Bronchial epithelial cell (primary cell): ENCODE results near the gene ABR. TPM values are rescaled to one million over a fixed set of nuclear protein-coding genes. Genes with fewer than 3 reads are reported as not detected.
A peak's percentile ranks its signal among the peaks of the same experiment; 100 is the strongest.

Experiments
- DNase-seq: peaks from one replicate; pipeline ENCODE4 v3.0.0-alpha.2; 2010; ENCODE audit warnings: low read depth
- FAIRE-seq: peaks from 2 replicates; lab custom pipeline; 2011; peaks lifted over from hg19 to GRCh38; lab: Jason Lieb, UNC
- H3K27me3 ChIP-seq: 2 replicates; pipeline ENCODE4 v1.5.1; 2011; ENCODE audit warnings: low read length; ENCODE audit not compliant: control insufficient read depth, insufficient read depth
- H3K36me3 ChIP-seq: 2 replicates; pipeline ENCODE4 v1.5.1; 2011; ENCODE audit warnings: low read length; ENCODE audit not compliant: control insufficient read depth, insufficient read depth
- H3K4me3 ChIP-seq: 2 replicates; pipeline ENCODE4 v1.5.1; 2011; ENCODE audit warnings: mild to moderate bottlenecking, low read depth, low read length, control low read depth
- total RNA-seq: library from RNA; depleted of rRNA; stranded (reverse); fragments of >200 nt; gene quantifications from 2 replicates; pipeline ENCODE4 v1.2.1, GENCODE V29; 2014
- TF ChIP-seq, protein P1 (sequence below): IDR thresholded peaks from 2 replicates; pipeline ENCODE4 v1.5.1; 2011; ENCODE audit warnings: mild to moderate bottlenecking, moderate library complexity, low read length, control low read depth, inconsistent platforms; ENCODE audit not compliant: insufficient read depth, severe bottlenecking

The ABR gene
- total RNA-seq, 1 donor from 2014 or later, result 18.7 TPM

DNA sequence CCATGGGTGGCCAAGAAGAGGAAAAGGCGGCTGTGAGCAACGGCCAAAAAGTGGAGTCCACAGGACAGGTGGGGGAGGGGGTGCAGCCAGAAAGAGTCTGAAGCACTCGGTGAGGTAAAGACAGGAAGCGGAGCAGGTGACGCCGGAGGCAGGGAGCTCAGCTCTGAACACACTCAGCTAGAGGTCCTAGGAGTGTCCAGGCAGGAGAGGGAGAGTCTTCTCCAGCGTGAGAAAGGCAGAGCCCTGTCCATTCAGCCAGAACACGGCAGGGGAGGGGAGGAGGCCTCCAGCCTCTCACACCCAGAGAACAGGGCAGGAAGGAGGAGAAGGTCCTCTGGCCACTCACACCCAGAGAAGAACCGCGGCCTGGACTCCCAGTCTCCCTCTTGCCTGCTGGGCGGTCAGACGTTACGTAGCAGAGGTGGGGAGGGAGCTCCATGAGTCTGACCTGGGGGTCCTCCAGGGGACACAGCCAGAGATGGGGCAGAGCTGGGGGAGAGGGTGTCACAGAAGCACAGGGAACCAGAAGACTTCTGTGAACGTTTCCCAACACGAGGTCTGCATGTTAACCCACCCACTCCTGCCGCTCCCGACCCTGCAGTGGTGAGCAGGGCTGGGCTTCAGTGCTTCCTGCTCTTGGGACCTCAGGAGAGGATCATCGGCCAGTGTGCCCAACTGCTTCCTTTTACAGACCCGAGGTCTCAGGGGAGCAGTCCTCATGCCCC is 89.2 kb downstream of the ABR start:
- H3K4me3 ChIP-seq, result no peak overlapping the region
- H3K36me3 ChIP-seq, result peaks cover 2% of the 10 kb centered on the region
- no peaks in the 10 kb centered on the region for H3K27me3 ChIP-seq
- TF ChIP-seq, protein P1, sequence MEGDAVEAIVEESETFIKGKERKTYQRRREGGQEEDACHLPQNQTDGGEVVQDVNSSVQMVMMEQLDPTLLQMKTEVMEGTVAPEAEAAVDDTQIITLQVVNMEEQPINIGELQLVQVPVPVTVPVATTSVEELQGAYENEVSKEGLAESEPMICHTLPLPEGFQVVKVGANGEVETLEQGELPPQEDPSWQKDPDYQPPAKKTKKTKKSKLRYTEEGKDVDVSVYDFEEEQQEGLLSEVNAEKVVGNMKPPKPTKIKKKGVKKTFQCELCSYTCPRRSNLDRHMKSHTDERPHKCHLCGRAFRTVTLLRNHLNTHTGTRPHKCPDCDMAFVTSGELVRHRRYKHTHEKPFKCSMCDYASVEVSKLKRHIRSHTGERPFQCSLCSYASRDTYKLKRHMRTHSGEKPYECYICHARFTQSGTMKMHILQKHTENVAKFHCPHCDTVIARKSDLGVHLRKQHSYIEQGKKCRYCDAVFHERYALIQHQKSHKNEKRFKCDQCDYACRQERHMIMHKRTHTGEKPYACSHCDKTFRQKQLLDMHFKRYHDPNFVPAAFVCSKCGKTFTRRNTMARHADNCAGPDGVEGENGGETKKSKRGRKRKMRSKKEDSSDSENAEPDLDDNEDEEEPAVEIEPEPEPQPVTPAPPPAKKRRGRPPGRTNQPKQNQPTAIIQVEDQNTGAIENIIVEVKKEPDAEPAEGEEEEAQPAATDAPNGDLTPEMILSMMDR, result no peak
- FAIRE-seq (peak; percentile 80), DNase-seq (peak; percentile 56)

- no peaks in the 10 kb centered on the region for H3K27me3 ChIP-seq
- DNase-seq (no peak), FAIRE-seq (no peak)
- H3K36me3 ChIP-seq, result peaks cover 2% of the 10 kb centered on the region
- TF ChIP-seq, protein P1, result no peak
- H3K4me3 ChIP-seq, result no peak overlapping the region
These were observed 89.9 kb downstream of the ABR start for GRCh38 chr17:1089915-1090314.

GRCh38 chr17:1087381-1088241 is 92.2 kb downstream of the ABR start:
- DNase-seq (peak; percentile 78), FAIRE-seq (no peak)
- TF ChIP-seq, protein P1, result no peak
- Histone ChIP-seq H3K36me3 (no peaks in the 10 kb centered on the region), H3K4me3 (no peak overlapping the region), H3K27me3 (no peaks in the 10 kb centered on the region)

DNA sequence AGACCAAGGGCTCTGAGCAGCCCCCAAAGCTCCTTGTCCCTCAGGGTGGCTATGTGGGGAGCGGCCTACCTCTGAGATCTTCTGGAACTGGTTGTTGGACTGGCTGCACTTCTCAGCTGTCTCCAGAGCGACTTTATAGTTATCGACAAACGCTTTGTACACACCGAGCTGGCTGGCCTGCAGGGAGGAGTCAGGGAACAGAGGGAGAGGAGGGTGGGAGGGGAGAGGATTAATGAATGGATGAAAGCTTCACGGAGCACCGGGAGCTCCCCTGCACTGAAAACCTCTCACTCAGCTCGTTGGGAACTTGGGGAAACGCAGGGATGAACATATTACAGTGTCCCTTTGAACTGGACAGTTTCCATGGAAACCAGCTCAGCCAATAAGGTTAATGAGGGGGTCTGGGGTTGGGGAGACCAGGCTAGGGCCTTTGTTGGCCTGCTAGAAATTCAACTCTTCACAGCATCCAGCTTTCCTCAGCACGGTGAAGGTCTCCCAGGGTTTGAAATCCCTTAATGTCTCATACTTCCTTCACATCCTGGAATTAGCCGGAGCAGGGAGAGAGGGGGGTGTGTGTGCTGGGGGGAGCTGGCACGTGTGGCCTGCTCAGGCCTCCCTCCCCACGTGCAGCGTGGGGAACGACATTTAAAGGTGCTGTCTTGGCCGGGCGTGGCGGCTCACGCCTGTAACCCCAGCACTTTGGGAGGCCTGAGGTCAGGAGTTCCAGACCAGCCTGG is 96.2 kb downstream of the ABR start:
- FAIRE-seq (no peak), DNase-seq (no peak)
- Histone ChIP-seq H3K4me3 (no peak overlapping the region), H3K36me3 (peaks cover 10% of the 10 kb centered on the region), H3K27me3 (no peaks in the 10 kb centered on the region)
- TF ChIP-seq, protein P1, result no peak

DNA sequence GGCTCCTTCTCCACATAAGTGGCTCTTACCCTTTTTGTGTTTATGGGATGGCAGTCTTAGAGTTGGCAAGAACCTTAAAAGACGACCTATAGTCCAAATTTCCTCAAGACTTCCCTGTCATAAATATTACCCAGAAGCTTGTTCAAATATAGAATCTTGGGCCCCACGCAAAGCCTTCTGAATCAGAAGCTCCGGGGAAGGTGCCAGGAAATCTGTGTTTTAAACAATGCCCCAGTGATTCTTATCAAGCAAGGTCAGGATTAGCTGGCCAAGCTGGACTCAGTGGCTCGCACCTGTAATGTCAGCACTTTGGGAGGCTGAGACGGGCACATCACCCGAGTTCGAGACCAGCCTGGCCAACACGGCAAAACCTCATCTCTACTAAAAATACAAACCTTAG is 97.2 kb downstream of the ABR start:
- Histone ChIP-seq H3K36me3 (peaks cover 15% of the 10 kb centered on the region), H3K27me3 (no peaks in the 10 kb centered on the region), H3K4me3 (no peak overlapping the region)
- TF ChIP-seq, protein P1, result no peak
- FAIRE-seq (no peak), DNase-seq (no peak)
